SK-N-SH (cell line): ENCODE data around the gene CPLX1. TPM values are rescaled to one million over a fixed set of nuclear protein-coding genes. Genes with fewer than 3 reads are reported as not detected.
A peak's percentile ranks its signal among the peaks of the same experiment; 100 is the strongest.

Experiments used
- CTCF ChIA-PET: fragments of 300-600, 350-600 bp; formaldehyde crosslinking; extraction: SDS; loops from one replicate; lab custom pipeline; 2021; lab: Yijun Ruan, JAX
- POLR2A ChIA-PET: fragments of 350-600 bp; sonication (Branson Sonifier 250); formaldehyde crosslinking; extraction: SDS; loops from one replicate; lab custom pipeline; 2020; ENCODE audit warnings: antibody characterized with exemption, inconsistent platforms; lab: Yijun Ruan, JAX
- DNase-seq: peaks from one replicate; pipeline ENCODE4 v3.0.0; 2012
- H2AFZ ChIP-seq: fragments of 200-600 bp; sonication (generic); 2 replicates; pipeline ENCODE4 v1.8.1; 2016; ENCODE audit warnings: antibody characterized with exemption, mild to moderate bottlenecking, low read depth
- H3F3A ChIP-seq: fragments of 200-600 bp; sonication (generic); replicated peaks from 2 replicates; pipeline ENCODE3; 2016; ENCODE audit warnings: antibody characterized with exemption, mild to moderate bottlenecking; ENCODE audit not compliant: insufficient read depth
- H3K27ac ChIP-seq, 2 experiments: fragments of 200-500 bp in 1 of 2; fragments of 200-600 bp in 1 of 2; sonication (Bioruptor generic) in 1 of 2; sonication (generic), shearing (Covaris generic) in 1 of 2; 2 replicates each; pipeline versions ENCODE4 v1.5.1 to v1.6.1; 2014 to 2016; ENCODE audit warnings: low read depth in 2 of 2, inconsistent platforms in 1 of 2, low read length in 1 of 2, mild to moderate bottlenecking in 1 of 2, mixed read lengths in 1 of 2
- H3K27me3 ChIP-seq: fragments of 200-600 bp; sonication (generic), shearing (Covaris generic); 2 replicates; pipeline ENCODE4 v1.6.1; 2016; ENCODE audit warnings: mixed run types; ENCODE audit not compliant: insufficient read depth
- H3K36me3 ChIP-seq, 2 experiments: fragments of 200-500 bp in 1 of 2; fragments of 200-600 bp in 1 of 2; sonication (Bioruptor generic) in 1 of 2; sonication (generic) in 1 of 2; replicated peaks in 1 of 2; 2 replicates each; pipeline versions ENCODE3 to v1.5.1; 2014 to 2016; ENCODE audit warnings: low read length in 1 of 2, mild to moderate bottlenecking in 1 of 2; ENCODE audit not compliant: insufficient read depth in 2 of 2, control insufficient read depth in 1 of 2
- H3K4me1 ChIP-seq, 2 experiments: fragments of 200-500 bp in 1 of 2; fragments of 200-600 bp in 1 of 2; sonication (Bioruptor generic) in 1 of 2; sonication (generic), shearing (Covaris generic) in 1 of 2; 2 replicates each; pipeline versions ENCODE4 v1.5.1 to v1.6.1; 2014 to 2016; ENCODE audit warnings: low read depth in 1 of 2, low read length in 1 of 2, mixed run types in 1 of 2; ENCODE audit not compliant: insufficient read depth in 2 of 2, control insufficient read depth in 1 of 2
- H3K4me2 ChIP-seq: fragments of 200-600 bp; sonication (generic), shearing (Covaris generic); 2 replicates; pipeline ENCODE4 v1.6.1; 2017; ENCODE audit warnings: mixed run types
- H3K4me3 ChIP-seq, 2 experiments: fragments of 200-500 bp in 1 of 2; fragments of 200-600 bp in 1 of 2; sonication (Bioruptor generic) in 1 of 2; sonication (generic), shearing (Covaris generic) in 1 of 2; 2 replicates each; pipeline versions ENCODE4 v1.5.1 to v1.8.1; 2014 to 2016; ENCODE audit warnings: low read depth in 2 of 2, inconsistent platforms in 1 of 2, low read length in 1 of 2, mild to moderate bottlenecking in 1 of 2, mixed read lengths in 1 of 2, moderate library complexity in 1 of 2
- H3K79me2 ChIP-seq: fragments of 200-600 bp; sonication (generic); 2 replicates; pipeline ENCODE4 v1.8.1; 2017; ENCODE audit warnings: mild to moderate bottlenecking; ENCODE audit not compliant: insufficient read depth
- H3K9ac ChIP-seq: fragments of 200-600 bp; sonication (generic); 2 replicates; pipeline ENCODE4 v1.6.1; 2017; ENCODE audit warnings: mixed run types
- H3K9me2 ChIP-seq: fragments of 200-600 bp; sonication (generic); 2 replicates; pipeline ENCODE4 v1.6.1; 2017; ENCODE audit warnings: mixed run types
- H3K9me3 ChIP-seq: fragments of 200-600 bp; sonication (generic); 2 replicates; pipeline ENCODE4 v1.6.1; 2017; ENCODE audit warnings: mixed run types, mild to moderate bottlenecking, moderate library complexity
- H4K20me1 ChIP-seq: fragments of 200-600 bp; sonication (generic); 2 replicates; pipeline ENCODE4 v1.6.1; 2017; ENCODE audit warnings: mild to moderate bottlenecking, mixed run types; ENCODE audit not compliant: insufficient read depth
- EZH2phosphoT487 ChIP-seq: fragments of 200-600 bp; sonication (generic); IDR thresholded peaks from 2 replicates; pipeline ENCODE4 v1.6.1; 2017; ENCODE audit warnings: low read depth, mixed run types, mild to moderate bottlenecking, antibody characterized with exemption, moderate library complexity, borderline replicate concordance
- FOSL2 ChIP-seq: IDR thresholded peaks from 2 replicates; pipeline ENCODE4 v1.4.0; 2012; ENCODE audit warnings: low read depth, mild to moderate bottlenecking, moderate library complexity, borderline replicate concordance
- FOXM1 ChIP-seq: IDR thresholded peaks from 2 replicates; pipeline ENCODE4 v1.4.0; 2012; ENCODE audit warnings: low read depth, mild to moderate bottlenecking
- POLR2AphosphoS5 ChIP-seq: IDR thresholded peaks from 2 replicates; pipeline ENCODE4 v1.6.1; 2012; ENCODE audit warnings: low read depth, low read length
- RFX5 ChIP-seq: IDR thresholded peaks from 2 replicates; pipeline ENCODE4 v1.6.1; 2012; ENCODE audit warnings: mild to moderate bottlenecking, improper control_type of control experiment, low read length
- RXRA ChIP-seq: IDR thresholded peaks from 2 replicates; pipeline ENCODE4 v1.4.0; 2012; ENCODE audit warnings: low read depth, mild to moderate bottlenecking, borderline replicate concordance
- SMC3 ChIP-seq: IDR thresholded peaks from 2 replicates; pipeline ENCODE4 v1.6.1; 2012; ENCODE audit warnings: low read depth, low read length, improper control_type of control experiment
- TCF12 ChIP-seq: IDR thresholded peaks from 2 replicates; pipeline ENCODE4 v1.4.0; 2012
- WGBS: methylation state at CpG from one replicate; pipeline ENCODE4 v1.1.6; 2017; ENCODE audit warnings: low lambda C conversion rate; 5-methylcytosine and 5-hydroxymethylcytosine counted together
- polyA plus RNA-seq, 3 experiments: library from polyadenylated mRNA; depleted of rRNA; stranded (reverse); fragments of >200 nt; gene quantifications; 2 replicates each; pipeline ENCODE4 v1.2.3, GENCODE V29; 2012
- TF ChIP-seq, protein P1 (sequence below): fragments of 200-600 bp; sonication (generic); IDR thresholded peaks from 2 replicates; pipeline ENCODE4 v1.6.1; 2017; ENCODE audit warnings: antibody characterized with exemption, mild to moderate bottlenecking, moderate library complexity
- TF ChIP-seq, protein P2 (sequence below): fragments of 150-350 bp; IDR thresholded peaks from 2 replicates; pipeline ENCODE4 v1.6.1; 2016; ENCODE audit warnings: mild to moderate bottlenecking, low read depth, low read length
- TF ChIP-seq, protein P3 (sequence below): IDR thresholded peaks from 2 replicates; pipeline ENCODE4 v1.4.0; 2012; ENCODE audit warnings: low read depth, borderline replicate concordance
- TF ChIP-seq, protein P4 (sequence below): fragments of 150-350 bp; IDR thresholded peaks from 2 replicates; pipeline ENCODE4 v1.6.1; 2017; ENCODE audit warnings: antibody characterized with exemption, low read length, low read depth, borderline replicate concordance
- TF ChIP-seq, protein P5 (sequence below): IDR thresholded peaks from 2 replicates; pipeline ENCODE4; 2012

Gene CPLX1
- polyA plus RNA-seq, 1 of the 3 experiments (the other 2 are of a cell fraction), result 0.56 TPM

DNA sequence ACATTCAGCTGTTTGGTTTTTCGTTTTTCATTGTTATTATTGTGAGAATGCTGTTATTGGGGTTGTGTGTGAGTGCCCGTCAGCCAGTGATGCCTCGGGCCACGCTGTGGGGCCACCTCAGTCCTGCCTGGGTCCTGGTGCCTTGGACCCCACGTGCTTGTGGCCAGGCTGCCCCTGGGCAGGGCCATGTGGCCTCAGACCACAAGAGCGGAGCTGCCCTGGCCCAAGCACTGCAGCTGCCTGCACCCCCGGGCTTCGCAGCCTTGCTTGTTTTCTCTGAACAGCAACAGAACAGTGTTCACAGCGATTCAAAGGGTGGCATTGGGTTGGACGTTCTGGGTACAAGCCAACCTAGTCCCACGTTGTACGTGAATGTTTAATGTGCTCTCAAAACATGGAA, 56.9 kb downstream of the CPLX1 start (continued):
- TF ChIP-seq, protein P1, sequence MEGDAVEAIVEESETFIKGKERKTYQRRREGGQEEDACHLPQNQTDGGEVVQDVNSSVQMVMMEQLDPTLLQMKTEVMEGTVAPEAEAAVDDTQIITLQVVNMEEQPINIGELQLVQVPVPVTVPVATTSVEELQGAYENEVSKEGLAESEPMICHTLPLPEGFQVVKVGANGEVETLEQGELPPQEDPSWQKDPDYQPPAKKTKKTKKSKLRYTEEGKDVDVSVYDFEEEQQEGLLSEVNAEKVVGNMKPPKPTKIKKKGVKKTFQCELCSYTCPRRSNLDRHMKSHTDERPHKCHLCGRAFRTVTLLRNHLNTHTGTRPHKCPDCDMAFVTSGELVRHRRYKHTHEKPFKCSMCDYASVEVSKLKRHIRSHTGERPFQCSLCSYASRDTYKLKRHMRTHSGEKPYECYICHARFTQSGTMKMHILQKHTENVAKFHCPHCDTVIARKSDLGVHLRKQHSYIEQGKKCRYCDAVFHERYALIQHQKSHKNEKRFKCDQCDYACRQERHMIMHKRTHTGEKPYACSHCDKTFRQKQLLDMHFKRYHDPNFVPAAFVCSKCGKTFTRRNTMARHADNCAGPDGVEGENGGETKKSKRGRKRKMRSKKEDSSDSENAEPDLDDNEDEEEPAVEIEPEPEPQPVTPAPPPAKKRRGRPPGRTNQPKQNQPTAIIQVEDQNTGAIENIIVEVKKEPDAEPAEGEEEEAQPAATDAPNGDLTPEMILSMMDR, result no peak
- no peak for TF ChIP-seq SMC3
- TF ChIP-seq, all 33 proteins: peak for 0

DNA sequence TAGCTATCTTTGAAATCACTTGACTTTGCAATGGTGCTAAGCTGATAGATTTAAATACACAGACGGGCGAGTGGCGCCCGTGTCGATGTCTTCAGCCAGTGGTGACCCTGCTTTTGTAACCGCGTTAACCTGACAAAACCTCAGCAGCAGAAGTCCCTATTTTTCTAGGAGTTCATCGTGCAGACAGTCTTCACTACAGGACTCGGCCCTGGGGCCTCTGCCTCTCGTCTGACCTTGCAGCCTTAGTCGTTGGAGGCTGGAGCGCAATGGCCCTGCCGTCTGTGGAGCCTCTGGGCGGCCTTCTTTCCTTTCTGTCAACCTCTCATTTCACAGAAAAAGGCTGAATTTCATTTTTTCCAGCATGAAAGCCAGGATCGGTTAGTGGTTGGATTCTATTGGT, 57.9 kb downstream of the CPLX1 start:
- no peaks in the 10 kb centered on the region for H3K9me3 ChIP-seq
- H3K4me3 ChIP-seq, result no peak overlapping the region
- WGBS, result 94% methylated on average over 12 of the region's 15 CpGs
- no peak overlapping the region for H3K9ac ChIP-seq
- H3F3A ChIP-seq, result peaks cover 26% of the 10 kb centered on the region
- no peak for DNase-seq
- peaks cover 48 to 73% of the 10 kb centered on the region in 2 experiments for H3K36me3 ChIP-seq
- no peak for TF ChIP-seq RFX5
- H2AFZ ChIP-seq, result no peak overlapping the region
- ChIA-PET POLR2A (no interaction called here), CTCF (interaction anchor here (0.7 to 3.4 kb wide), 3 partner anchors 11 to 26 kb away, joined by 3 to 16 read pairs (median 3); no protein-coding TSS in a partner anchor)
- H3K4me2 ChIP-seq, result no peak overlapping the region
- peaks cover 91% of the 10 kb centered on the region for H4K20me1 ChIP-seq
- H3K27ac ChIP-seq, result no peak overlapping the region; a peak in 1 of 4 replicates
- peaks cover 65% of the 10 kb centered on the region for H3K79me2 ChIP-seq
- H3K9me2 ChIP-seq, result no peaks in the 10 kb centered on the region
- H3K4me1 ChIP-seq, result peaks cover 0 to 10% of the 10 kb centered on the region in 2 experiments; a peak in 1 of 4 replicates
- H3K27me3 ChIP-seq, result no peaks in the 10 kb centered on the region

DNA sequence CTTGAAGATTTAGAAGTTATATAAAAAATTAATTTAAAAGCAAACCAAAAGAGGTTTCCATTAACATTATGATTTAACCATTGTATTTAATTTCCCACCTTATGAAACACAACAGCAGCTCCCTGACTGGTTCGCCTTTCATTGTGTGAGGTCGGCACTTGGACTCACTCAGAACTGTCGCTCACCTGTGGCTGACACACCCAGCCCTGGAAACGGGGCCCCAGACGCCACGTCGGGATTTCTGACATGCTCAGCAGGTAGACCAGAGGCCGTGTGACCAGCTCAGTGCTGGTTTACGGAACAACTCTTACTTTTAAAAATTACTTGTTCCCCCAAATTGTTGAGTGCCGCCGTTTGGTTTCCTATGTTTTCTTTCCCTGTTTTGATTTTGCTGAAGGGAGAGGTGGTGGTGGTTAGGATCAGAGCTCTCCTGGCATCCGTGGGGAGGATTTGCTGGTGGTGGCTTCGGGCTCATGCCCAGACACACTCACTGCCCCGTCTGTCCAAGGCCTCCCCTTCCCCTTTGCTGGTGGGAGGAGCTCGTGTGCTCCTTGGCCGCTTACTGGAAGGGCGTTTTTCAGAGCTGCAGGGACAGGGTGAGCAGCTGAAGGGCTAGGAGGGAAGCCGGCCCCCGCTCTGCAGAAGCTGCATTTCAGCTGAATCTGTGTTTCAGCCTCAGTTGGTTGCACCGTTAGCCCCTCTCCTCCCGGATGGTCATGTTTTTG, 59.2 kb downstream of the CPLX1 start:
- 91% methylated on average over 14 of the region's 21 CpGs for WGBS
- peak overlapping the region; percentile 18 to 22; a peak in 1 of 4 replicates for H3K27ac ChIP-seq
- TF ChIP-seq EZH2phosphoT487, result no peak
- TF ChIP-seq RXRA, result no peak
- TF ChIP-seq, protein P2, sequence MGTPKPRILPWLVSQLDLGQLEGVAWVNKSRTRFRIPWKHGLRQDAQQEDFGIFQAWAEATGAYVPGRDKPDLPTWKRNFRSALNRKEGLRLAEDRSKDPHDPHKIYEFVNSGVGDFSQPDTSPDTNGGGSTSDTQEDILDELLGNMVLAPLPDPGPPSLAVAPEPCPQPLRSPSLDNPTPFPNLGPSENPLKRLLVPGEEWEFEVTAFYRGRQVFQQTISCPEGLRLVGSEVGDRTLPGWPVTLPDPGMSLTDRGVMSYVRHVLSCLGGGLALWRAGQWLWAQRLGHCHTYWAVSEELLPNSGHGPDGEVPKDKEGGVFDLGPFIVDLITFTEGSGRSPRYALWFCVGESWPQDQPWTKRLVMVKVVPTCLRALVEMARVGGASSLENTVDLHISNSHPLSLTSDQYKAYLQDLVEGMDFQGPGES, result no peak
- TF ChIP-seq, protein P1, result no peak
- TF ChIP-seq, protein P3, sequence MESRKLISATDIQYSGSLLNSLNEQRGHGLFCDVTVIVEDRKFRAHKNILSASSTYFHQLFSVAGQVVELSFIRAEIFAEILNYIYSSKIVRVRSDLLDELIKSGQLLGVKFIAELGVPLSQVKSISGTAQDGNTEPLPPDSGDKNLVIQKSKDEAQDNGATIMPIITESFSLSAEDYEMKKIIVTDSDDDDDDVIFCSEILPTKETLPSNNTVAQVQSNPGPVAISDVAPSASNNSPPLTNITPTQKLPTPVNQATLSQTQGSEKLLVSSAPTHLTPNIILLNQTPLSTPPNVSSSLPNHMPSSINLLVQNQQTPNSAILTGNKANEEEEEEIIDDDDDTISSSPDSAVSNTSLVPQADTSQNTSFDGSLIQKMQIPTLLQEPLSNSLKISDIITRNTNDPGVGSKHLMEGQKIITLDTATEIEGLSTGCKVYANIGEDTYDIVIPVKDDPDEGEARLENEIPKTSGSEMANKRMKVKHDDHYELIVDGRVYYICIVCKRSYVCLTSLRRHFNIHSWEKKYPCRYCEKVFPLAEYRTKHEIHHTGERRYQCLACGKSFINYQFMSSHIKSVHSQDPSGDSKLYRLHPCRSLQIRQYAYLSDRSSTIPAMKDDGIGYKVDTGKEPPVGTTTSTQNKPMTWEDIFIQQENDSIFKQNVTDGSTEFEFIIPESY, result no peak
- no peak for TF ChIP-seq POLR2AphosphoS5
- no peak for TF ChIP-seq FOXM1
- TF ChIP-seq FOSL2, result no peak
- TF ChIP-seq, protein P4, sequence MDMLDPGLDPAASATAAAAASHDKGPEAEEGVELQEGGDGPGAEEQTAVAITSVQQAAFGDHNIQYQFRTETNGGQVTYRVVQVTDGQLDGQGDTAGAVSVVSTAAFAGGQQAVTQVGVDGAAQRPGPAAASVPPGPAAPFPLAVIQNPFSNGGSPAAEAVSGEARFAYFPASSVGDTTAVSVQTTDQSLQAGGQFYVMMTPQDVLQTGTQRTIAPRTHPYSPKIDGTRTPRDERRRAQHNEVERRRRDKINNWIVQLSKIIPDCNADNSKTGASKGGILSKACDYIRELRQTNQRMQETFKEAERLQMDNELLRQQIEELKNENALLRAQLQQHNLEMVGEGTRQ, result no peak
- TF ChIP-seq TCF12, result no peak
- TF ChIP-seq, protein P5, sequence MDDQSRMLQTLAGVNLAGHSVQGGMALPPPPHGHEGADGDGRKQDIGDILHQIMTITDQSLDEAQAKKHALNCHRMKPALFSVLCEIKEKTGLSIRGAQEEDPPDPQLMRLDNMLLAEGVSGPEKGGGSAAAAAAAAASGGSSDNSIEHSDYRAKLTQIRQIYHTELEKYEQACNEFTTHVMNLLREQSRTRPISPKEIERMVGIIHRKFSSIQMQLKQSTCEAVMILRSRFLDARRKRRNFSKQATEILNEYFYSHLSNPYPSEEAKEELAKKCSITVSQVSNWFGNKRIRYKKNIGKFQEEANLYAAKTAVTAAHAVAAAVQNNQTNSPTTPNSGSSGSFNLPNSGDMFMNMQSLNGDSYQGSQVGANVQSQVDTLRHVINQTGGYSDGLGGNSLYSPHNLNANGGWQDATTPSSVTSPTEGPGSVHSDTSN, result no peak

More for the DNA sequence above, 59.2 kb downstream of the CPLX1 start:
- Histone ChIP-seq H3K4me2 (no peak overlapping the region), H3K4me1 (peaks cover 0 to 12% of the 10 kb centered on the region in 2 experiments; a peak in 1 of 4 replicates), H3K27me3 (no peaks in the 10 kb centered on the region), H3F3A (peaks cover 24% of the 10 kb centered on the region), H3K9me3 (no peaks in the 10 kb centered on the region), H3K9me2 (no peaks in the 10 kb centered on the region), H3K79me2 (peaks cover 53% of the 10 kb centered on the region), H3K4me3 (no peak overlapping the region), H3K9ac (no peak overlapping the region), H2AFZ (no peak overlapping the region), H4K20me1 (peaks cover 79% of the 10 kb centered on the region), H3K36me3 (peaks cover 48 to 78% of the 10 kb centered on the region in 2 experiments)
- POLR2A ChIA-PET, result interaction anchor here (0.6 kb wide), 1 partner anchor 58 kb away, joined by 3 read pairs; no protein-coding TSS in a partner anchor
- CTCF ChIA-PET, result interaction anchor here (0.6 to 3.4 kb wide), 3 partner anchors 9 to 24 kb away, joined by 3 to 16 read pairs (median 3); no protein-coding TSS in a partner anchor
- DNase-seq, result peak; percentile 28
